GM23338 (cell line): Measurements from ENCODE around the gene KRTAP9-8.

Experiments
- CREB1 ChIP-seq: fragments of 250-450 bp; sonication (Bioruptor Pico); IDR thresholded peaks from 2 replicates; pipeline ENCODE4 v1.5.0; 2020; ENCODE audit warnings: low read depth, mild to moderate bottlenecking, moderate library complexity
- CTCF ChIP-seq, 2 experiments: fragments of 200-600 bp in 1 of 2; sonication (generic) in 1 of 2; conservative IDR thresholded peaks; 2 replicates each; pipeline versions ENCODE4 v1.5.1 to v1.6.1; 2016 to 2017; ENCODE audit warnings: antibody characterized with exemption in 2 of 2, low read depth in 2 of 2, mild to moderate bottlenecking in 2 of 2, moderate library complexity in 1 of 2
- EZH2 ChIP-seq: fragments of 200-600 bp; sonication (generic); IDR thresholded peaks from one replicate; pipeline ENCODE4 v1.8.0; 2017; ENCODE audit warnings: antibody characterized with exemption, mild to moderate bottlenecking, low read depth; ENCODE audit not compliant: unreplicated experiment
- EZH2phosphoT487 ChIP-seq: fragments of 200-600 bp; sonication (generic); IDR thresholded peaks from one replicate; pipeline ENCODE4 v1.8.1; 2018; ENCODE audit warnings: antibody characterized with exemption; ENCODE audit not compliant: unreplicated experiment
- POLR2AphosphoS5 ChIP-seq: IDR thresholded peaks from 2 replicates; pipeline ENCODE4 v1.6.1; 2016; ENCODE audit warnings: antibody characterized with exemption, low read depth

- TF ChIP-seq CTCF (conservative IDR thresholded peaks at IDR 0.05; ENCODE audit: low read depth in 2 of 2) (no peak), EZH2 (no peak), EZH2phosphoT487 (no peak), POLR2AphosphoS5 (no peak), CREB1 (CRISPR knock-in tag) (no peak)
Measured at GRCh38 chr17:41230094-41230493, 7.7 kb upstream of the KRTAP9-8 start.
